Astrocyte (in vitro differentiated cells and primary cell): ENCODE results near the gene SLC5A6. TPM values are rescaled to one million over a fixed set of nuclear protein-coding genes. Genes with fewer than 3 reads are reported as not detected.

Experiments used
- DNase-seq: peaks from one replicate; pipeline ENCODE4 v3.0.0-alpha.2; 2010; ENCODE audit warnings: low read depth
- FAIRE-seq: peaks from 2 replicates; lab custom pipeline; 2011; peaks lifted over from hg19 to GRCh38; lab: Jason Lieb, UNC
- H2AFZ ChIP-seq: 2 replicates; pipeline ENCODE4 v1.6.0; 2012; ENCODE audit warnings: low read depth, low read length, inconsistent platforms
- H3K27ac ChIP-seq: 2 replicates; pipeline ENCODE4 v1.5.1; 2011; ENCODE audit warnings: low read depth, low read length, inconsistent platforms
- H3K27me3 ChIP-seq: 2 replicates; pipeline ENCODE4 v1.6.0; 2011; ENCODE audit warnings: low read length, inconsistent platforms; ENCODE audit not compliant: insufficient read depth
- H3K36me3 ChIP-seq: 2 replicates; pipeline ENCODE4 v1.5.1; 2011; ENCODE audit warnings: low read length, inconsistent platforms; ENCODE audit not compliant: insufficient read depth
- H3K4me1 ChIP-seq: 2 replicates; pipeline ENCODE4 v1.5.1; 2011; ENCODE audit warnings: low read length, inconsistent platforms; ENCODE audit not compliant: insufficient read depth
- H3K4me2 ChIP-seq: 2 replicates; pipeline ENCODE4 v1.6.0; 2012; ENCODE audit warnings: low read length, inconsistent platforms
- H3K4me3 ChIP-seq: 2 replicates; pipeline ENCODE4 v1.5.1; 2011; ENCODE audit warnings: low read depth, mild to moderate bottlenecking, low read length, inconsistent platforms; ENCODE audit not compliant: insufficient read depth
- H3K79me2 ChIP-seq: 2 replicates; pipeline ENCODE4 v1.6.0; 2012; ENCODE audit warnings: mild to moderate bottlenecking, low read length, inconsistent platforms; ENCODE audit not compliant: insufficient read depth
- H3K9ac ChIP-seq: 2 replicates; pipeline ENCODE4 v1.6.0; 2012; ENCODE audit warnings: mild to moderate bottlenecking, low read length, inconsistent platforms
- H3K9me3 ChIP-seq: 2 replicates; pipeline ENCODE4 v1.5.1; 2012; ENCODE audit warnings: low read depth, mild to moderate bottlenecking, low read length, inconsistent platforms; ENCODE audit not compliant: insufficient read depth
- H4K20me1 ChIP-seq: 2 replicates; pipeline ENCODE4 v1.6.0; 2012; ENCODE audit warnings: low read length, inconsistent platforms; ENCODE audit not compliant: insufficient read depth
- H3K27ac Mint-ChIP-seq: one replicate; pipeline ENCODE4 v1.8.0; 2021; ENCODE audit warnings: mild to moderate bottlenecking, mixed read lengths; ENCODE audit not compliant: unreplicated experiment
- H3K27me3 Mint-ChIP-seq: one replicate; pipeline ENCODE4 v1.8.0; 2021; ENCODE audit warnings: low read depth, mixed read lengths; ENCODE audit not compliant: unreplicated experiment
- H3K36me3 Mint-ChIP-seq: one replicate; pipeline ENCODE4 v1.8.0; 2021; ENCODE audit warnings: low read depth, mixed read lengths; ENCODE audit not compliant: unreplicated experiment
- H3K4me1 Mint-ChIP-seq: one replicate; pipeline ENCODE4 v1.8.0; 2021; ENCODE audit warnings: low read depth, mixed read lengths; ENCODE audit not compliant: unreplicated experiment
- H3K4me3 Mint-ChIP-seq: one replicate; pipeline ENCODE4 v1.8.0; 2021; ENCODE audit warnings: mild to moderate bottlenecking, moderate library complexity, mixed read lengths; ENCODE audit not compliant: unreplicated experiment
- H3K9me3 Mint-ChIP-seq: one replicate; pipeline ENCODE4 v1.8.0; 2021; ENCODE audit warnings: mild to moderate bottlenecking, mixed read lengths; ENCODE audit not compliant: unreplicated experiment
- CTCF ChIP-seq: IDR thresholded peaks from 2 replicates; pipeline ENCODE4 v1.5.1; 2011; ENCODE audit warnings: low read depth, mild to moderate bottlenecking, inconsistent platforms, low read length, moderate library complexity; ENCODE audit not compliant: insufficient read depth
- EZH2 ChIP-seq: IDR thresholded peaks from 2 replicates; pipeline ENCODE4 v1.6.1; 2012; ENCODE audit warnings: mild to moderate bottlenecking, low read length, inconsistent platforms; ENCODE audit not compliant: insufficient read depth
- total RNA-seq: library from RNA; stranded (reverse); gene quantifications from 2 replicates; pipeline ENCODE4 v1.2.1, GENCODE V29; 2021

SLC5A6 gene
- total RNA-seq, 1 donor from 2014 or later, result 54.0 TPM

GRCh38 chr2:27221166-27221565 lies 9.1 kb upstream of the SLC5A6 start:
- no peak overlapping the region for H3K27ac Mint-ChIP-seq
- no peaks in the 10 kb centered on the region for H3K27me3 Mint-ChIP-seq
- no peak overlapping the region for H3K4me3 Mint-ChIP-seq
- peaks cover 7% of the 10 kb centered on the region for H4K20me1 ChIP-seq
- H3K27me3 ChIP-seq, result no peaks in the 10 kb centered on the region
- H3K4me3 ChIP-seq, result no peak overlapping the region
- no peak overlapping the region for H3K9ac ChIP-seq
- no peak overlapping the region for H3K27ac ChIP-seq
- peaks cover 10% of the 10 kb centered on the region for H3K4me1 ChIP-seq
- FAIRE-seq (no peak), DNase-seq (no peak)
- no peak overlapping the region for H3K4me2 ChIP-seq
- H3K79me2 ChIP-seq, result peaks cover 39% of the 10 kb centered on the region
- H3K9me3 Mint-ChIP-seq, result no peaks in the 10 kb centered on the region
- H3K36me3 Mint-ChIP-seq, result peaks cover 22% of the 10 kb centered on the region
- peaks cover 47% of the 10 kb centered on the region for H3K36me3 ChIP-seq
- H2AFZ ChIP-seq, result no peak overlapping the region
- TF ChIP-seq EZH2, result no peak
- TF ChIP-seq CTCF, result no peak
- H3K4me1 Mint-ChIP-seq, result peaks cover 7% of the 10 kb centered on the region
- no peaks in the 10 kb centered on the region for H3K9me3 ChIP-seq

GRCh38 chr2:27220091-27220490 lies 8.0 kb upstream of the SLC5A6 start:
- Mint-ChIP-seq H3K9me3 (no peaks in the 10 kb centered on the region), H3K36me3 (peaks cover 22% of the 10 kb centered on the region), H3K27ac (no peak overlapping the region), H3K4me1 (peaks cover 7% of the 10 kb centered on the region), H3K27me3 (no peaks in the 10 kb centered on the region), H3K4me3 (no peak overlapping the region)
- Histone ChIP-seq H3K4me1 (peaks cover 10% of the 10 kb centered on the region), H2AFZ (no peak overlapping the region), H3K9ac (no peak overlapping the region), H3K27ac (no peak overlapping the region), H4K20me1 (peaks cover 4% of the 10 kb centered on the region), H3K4me3 (no peak overlapping the region), H3K36me3 (peaks cover 47% of the 10 kb centered on the region), H3K79me2 (peaks cover 39% of the 10 kb centered on the region), H3K4me2 (no peak overlapping the region), H3K27me3 (no peaks in the 10 kb centered on the region), H3K9me3 (no peaks in the 10 kb centered on the region)
- DNase-seq, result no peak
- no peak for FAIRE-seq
- TF ChIP-seq CTCF (no peak), EZH2 (no peak)

- Mint-ChIP-seq H3K36me3 (peaks cover 19% of the 10 kb centered on the region), H3K4me1 (peaks cover 9% of the 10 kb centered on the region), H3K27ac (no peak overlapping the region), H3K9me3 (no peaks in the 10 kb centered on the region), H3K4me3 (peak overlapping the region; percentile 87), H3K27me3 (no peaks in the 10 kb centered on the region)
- H3K79me2 ChIP-seq, result peaks cover 41% of the 10 kb centered on the region
- H3K4me2 ChIP-seq, result no peak overlapping the region
- no peak overlapping the region for H3K4me3 ChIP-seq
- H2AFZ ChIP-seq, result no peak overlapping the region
- DNase-seq (no peak), FAIRE-seq (no peak)
- peaks cover 4% of the 10 kb centered on the region for H4K20me1 ChIP-seq
- H3K27ac ChIP-seq, result no peak overlapping the region
- peaks cover 38% of the 10 kb centered on the region for H3K36me3 ChIP-seq
- H3K4me1 ChIP-seq, result peaks cover 10% of the 10 kb centered on the region
- H3K9ac ChIP-seq, result no peak overlapping the region
- TF ChIP-seq EZH2 (no peak), CTCF (no peak)
- H3K27me3 ChIP-seq, result no peaks in the 10 kb centered on the region
- H3K9me3 ChIP-seq, result no peaks in the 10 kb centered on the region
Observed at GRCh38 chr2:27219091-27219490, 7.0 kb upstream of the SLC5A6 start.
